ENCODE measurements around the gene RAB20.

The RAB20 gene

GRCh38 chr13:110576736-110577476, 15.4 kb upstream of the RAB20 start:
- Histone ChIP-seq H3K27me3 (ENCODE audit: insufficient read depth, poor library complexity, severe bottlenecking) (no peaks in the 10 kb centered on the region), H3K27ac (replicated peaks) (no peak overlapping the region), H3K4me3 (replicated peaks; ENCODE audit: insufficient read depth, low read length) (no peak overlapping the region)
- TF ChIP-seq, protein P1, sequence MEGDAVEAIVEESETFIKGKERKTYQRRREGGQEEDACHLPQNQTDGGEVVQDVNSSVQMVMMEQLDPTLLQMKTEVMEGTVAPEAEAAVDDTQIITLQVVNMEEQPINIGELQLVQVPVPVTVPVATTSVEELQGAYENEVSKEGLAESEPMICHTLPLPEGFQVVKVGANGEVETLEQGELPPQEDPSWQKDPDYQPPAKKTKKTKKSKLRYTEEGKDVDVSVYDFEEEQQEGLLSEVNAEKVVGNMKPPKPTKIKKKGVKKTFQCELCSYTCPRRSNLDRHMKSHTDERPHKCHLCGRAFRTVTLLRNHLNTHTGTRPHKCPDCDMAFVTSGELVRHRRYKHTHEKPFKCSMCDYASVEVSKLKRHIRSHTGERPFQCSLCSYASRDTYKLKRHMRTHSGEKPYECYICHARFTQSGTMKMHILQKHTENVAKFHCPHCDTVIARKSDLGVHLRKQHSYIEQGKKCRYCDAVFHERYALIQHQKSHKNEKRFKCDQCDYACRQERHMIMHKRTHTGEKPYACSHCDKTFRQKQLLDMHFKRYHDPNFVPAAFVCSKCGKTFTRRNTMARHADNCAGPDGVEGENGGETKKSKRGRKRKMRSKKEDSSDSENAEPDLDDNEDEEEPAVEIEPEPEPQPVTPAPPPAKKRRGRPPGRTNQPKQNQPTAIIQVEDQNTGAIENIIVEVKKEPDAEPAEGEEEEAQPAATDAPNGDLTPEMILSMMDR (IDR thresholded peaks at IDR 0.05; ENCODE audit: insufficient read depth, low read length): no peak
- TF ChIP-seq SPI1 (IDR thresholded peaks at IDR 0.05; ENCODE audit: borderline replicate concordance, low read depth): no peak
- no peak for TF ChIP-seq REST (IDR thresholded peaks at IDR 0.05; ENCODE audit: insufficient replicate concordance, low read depth)
- no peak for TF ChIP-seq POLR2AphosphoS5 (IDR thresholded peaks at IDR 0.05; ENCODE audit: low read depth)
- no peak for TF ChIP-seq GABPA (IDR thresholded peaks at IDR 0.05; ENCODE audit: low read depth)
- no peak for DNase-seq (ENCODE audit: low read depth in 1 of 2, low spot score in 1 of 2)

- Histone ChIP-seq H3K4me3 (replicated peaks; ENCODE audit: insufficient read depth, low read length) (no peak overlapping the region), H3K27me3 (ENCODE audit: insufficient read depth, poor library complexity, severe bottlenecking) (no peaks in the 10 kb centered on the region), H3K27ac (replicated peaks) (no peak overlapping the region)
- TF ChIP-seq REST (IDR thresholded peaks at IDR 0.05; ENCODE audit: insufficient replicate concordance, low read depth) (no peak), GABPA (IDR thresholded peaks at IDR 0.05; ENCODE audit: low read depth) (no peak; the same call in 1 of the 2 replicates), SPI1 (IDR thresholded peaks at IDR 0.05; ENCODE audit: borderline replicate concordance, low read depth) (no peak)
- TF ChIP-seq, protein P1 (IDR thresholded peaks at IDR 0.05; ENCODE audit: insufficient read depth, low read length): no peak
- DNase-seq (ENCODE audit: low read depth in 1 of 2, low spot score in 1 of 2): no peak
Measured at GRCh38 chr13:110576070-110576394, 14.5 kb upstream of the RAB20 start.

DNA sequence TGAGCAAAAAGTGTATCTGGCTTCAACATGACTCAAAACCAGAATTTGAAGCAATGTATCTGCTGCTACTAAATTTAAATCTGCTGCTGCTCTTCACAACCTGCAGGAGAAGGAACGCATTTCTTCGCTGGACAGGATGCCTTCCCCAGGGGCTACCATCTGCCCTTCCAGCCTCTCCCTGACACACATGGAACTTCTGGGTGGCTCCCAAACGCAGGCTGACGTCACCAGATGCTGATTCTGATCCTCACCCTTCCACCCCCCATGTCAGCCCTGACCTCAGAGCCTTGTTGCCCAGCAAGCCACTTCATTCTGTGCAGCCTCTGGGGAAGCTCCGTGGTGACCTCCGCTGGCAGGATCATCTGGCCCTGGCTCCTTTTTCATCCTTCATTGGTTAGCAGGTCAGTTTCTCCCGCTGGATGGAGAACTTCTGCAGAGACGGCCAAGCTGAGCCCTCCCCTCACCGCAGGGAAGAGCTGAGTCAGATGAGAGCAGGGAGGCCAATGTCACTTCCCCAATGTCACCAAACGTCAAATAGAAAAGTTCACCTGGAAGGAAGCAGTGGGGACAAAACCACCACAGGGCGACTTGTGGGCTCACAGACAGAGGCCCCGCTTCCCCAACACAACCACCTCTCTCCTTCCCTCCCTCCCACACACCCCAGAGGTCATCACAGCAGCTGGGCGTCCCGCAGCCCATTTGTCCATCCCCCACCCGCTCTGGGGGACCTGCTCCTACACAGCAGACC, 14.0 kb upstream of the RAB20 start:
- DNase-seq (ENCODE audit: low read depth in 1 of 2, low spot score in 1 of 2): peak; percentile 77 to 86
- peak; percentile 87 for TF ChIP-seq SPI1 (IDR thresholded peaks at IDR 0.05; ENCODE audit: borderline replicate concordance, low read depth)
- TF ChIP-seq, protein P1 (IDR thresholded peaks at IDR 0.05; ENCODE audit: insufficient read depth, low read length): no peak
- TF ChIP-seq POLR2AphosphoS5 (IDR thresholded peaks at IDR 0.05; ENCODE audit: low read depth): peak; percentile 76; the same call in 1 of the 2 replicates
- peak; percentile 66 for TF ChIP-seq GABPA (IDR thresholded peaks at IDR 0.05; ENCODE audit: low read depth)
- TF ChIP-seq REST (IDR thresholded peaks at IDR 0.05; ENCODE audit: insufficient replicate concordance, low read depth): no peak
- Histone ChIP-seq H3K27me3 (ENCODE audit: insufficient read depth, poor library complexity, severe bottlenecking) (no peaks in the 10 kb centered on the region), H3K27ac (replicated peaks) (no peak overlapping the region), H3K4me3 (replicated peaks; ENCODE audit: insufficient read depth, low read length) (no peak overlapping the region)
